GM19372 (cell line): ENCODE data around the gene TPTE.
"Not testable (repeated sequence)": the region's sequence is repeated elsewhere in the genome, so short reads cannot be mapped to it uniquely, and the experiment has no call there.

ENCODE experiments used
- ATAC-seq: cut with Tn5 transposase; IDR thresholded peaks from one replicate; pipeline ENCODE4 v1.9.1; 2021; ENCODE audit warnings: mild to moderate bottlenecking, low read depth, moderate library complexity; ENCODE audit not compliant: unreplicated experiment

TPTE gene

DNA sequence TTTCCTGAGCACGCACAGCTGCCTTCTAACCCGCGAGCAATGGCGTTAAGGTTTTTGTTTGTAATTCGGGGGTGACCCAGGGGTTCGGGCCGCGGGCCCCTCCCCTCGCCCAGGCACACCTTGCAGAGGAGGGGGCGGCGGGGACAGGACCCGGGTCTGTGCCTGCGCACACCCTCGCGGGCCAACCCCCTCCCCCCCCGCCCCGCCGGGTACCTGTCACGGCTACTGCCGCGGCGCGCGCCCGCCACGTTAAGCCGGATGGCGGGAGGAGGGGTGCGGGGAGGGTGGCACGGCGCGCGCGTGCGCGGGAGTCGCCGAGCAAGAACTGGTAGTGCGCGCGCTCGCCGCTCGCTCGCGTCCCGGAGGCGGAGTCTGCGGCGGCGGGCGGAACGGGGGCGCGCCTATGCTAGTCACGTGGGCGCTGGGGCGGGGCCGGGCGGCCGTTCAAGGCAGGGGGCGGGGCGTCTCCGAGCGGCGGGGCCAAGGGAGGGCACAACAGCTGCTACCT is at the start of gene TPTE:
Gene TPTE (plus strand): TSS at position 493 of the 508 bp plus-strand sequence. CDS start 17,141 bp downstream, outside the sequence.
- ATAC-seq = no peak

DNA sequence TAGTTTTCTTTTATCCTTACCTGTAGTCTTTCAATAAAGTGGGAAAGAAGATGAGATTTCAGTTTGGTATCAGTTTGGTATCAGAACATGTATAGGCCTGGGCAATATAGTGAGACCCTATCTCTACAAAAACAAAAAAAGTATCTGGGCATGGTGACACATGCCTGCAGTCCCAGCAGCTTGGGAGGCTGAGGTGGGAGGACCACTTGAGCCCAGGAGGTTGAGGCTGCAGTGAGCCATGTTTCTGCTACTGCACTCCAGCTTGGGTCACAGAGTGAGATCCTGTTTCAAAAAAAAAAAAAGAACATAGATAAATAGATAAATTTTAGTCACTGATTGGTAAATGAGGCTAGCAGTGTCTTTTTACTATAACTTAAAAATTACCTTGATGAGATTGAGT is 49.4 kb upstream of the TPTE start:
- ATAC-seq = not testable (repeated sequence)

DNA sequence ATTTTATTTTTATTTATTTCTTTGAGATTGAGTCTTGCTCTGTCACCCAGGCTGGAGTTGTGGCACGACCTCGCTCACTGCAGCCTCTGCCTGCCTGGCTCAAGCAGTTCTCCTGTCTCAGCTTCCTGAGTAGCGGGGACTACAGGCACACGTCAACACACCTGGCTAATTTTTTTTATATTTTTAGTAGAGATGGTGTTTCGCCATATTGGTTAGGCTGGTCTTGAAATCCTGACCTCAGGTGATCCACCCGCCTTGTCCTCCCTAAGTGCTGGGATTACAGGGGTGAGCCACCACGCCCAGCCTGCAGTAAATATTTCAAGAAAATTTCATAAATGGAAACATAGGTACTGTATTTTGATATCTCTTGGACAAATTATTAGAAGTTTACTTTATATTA is 43.6 kb upstream of the TPTE start:
- not testable (repeated sequence) for ATAC-seq

DNA sequence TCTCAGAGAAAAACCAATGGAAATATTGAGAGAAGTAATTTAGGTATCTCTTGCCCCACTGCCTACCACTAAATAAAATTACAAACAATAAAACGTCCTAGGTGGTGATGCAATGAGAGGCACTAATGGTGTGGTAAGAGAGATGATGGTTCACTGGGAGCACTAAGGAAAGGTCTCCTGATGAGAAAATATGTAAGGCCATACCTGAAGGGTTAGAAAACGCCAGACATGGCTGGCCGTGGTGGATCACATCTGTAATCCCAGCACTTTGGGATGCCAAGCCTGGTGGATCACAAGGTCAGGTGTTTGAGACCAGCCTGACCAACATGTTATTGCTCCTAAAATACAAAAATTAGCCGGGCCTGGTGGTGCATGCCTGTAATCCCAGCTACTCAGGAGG is 41.5 kb upstream of the TPTE start:
- ATAC-seq = not testable (repeated sequence)

DNA sequence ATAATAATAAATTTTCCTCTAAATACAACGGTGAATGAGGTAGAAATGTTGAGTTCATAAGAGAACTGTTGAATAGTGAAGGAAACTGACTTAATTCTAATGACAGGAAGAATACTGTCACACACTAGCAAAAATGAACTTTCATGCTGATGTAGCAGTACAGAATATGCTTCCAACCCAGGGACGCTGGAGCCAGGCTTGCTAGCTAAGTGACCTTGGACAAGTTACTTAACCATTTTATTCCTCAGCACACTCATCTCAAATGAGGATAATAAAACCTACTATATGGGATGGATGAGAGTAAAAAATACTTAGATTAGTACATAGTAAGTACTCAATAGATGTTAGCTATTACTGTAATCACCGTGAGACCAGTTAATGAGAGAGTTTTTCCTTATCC is 36.5 kb upstream of the TPTE start:
- not testable (repeated sequence) for ATAC-seq

DNA sequence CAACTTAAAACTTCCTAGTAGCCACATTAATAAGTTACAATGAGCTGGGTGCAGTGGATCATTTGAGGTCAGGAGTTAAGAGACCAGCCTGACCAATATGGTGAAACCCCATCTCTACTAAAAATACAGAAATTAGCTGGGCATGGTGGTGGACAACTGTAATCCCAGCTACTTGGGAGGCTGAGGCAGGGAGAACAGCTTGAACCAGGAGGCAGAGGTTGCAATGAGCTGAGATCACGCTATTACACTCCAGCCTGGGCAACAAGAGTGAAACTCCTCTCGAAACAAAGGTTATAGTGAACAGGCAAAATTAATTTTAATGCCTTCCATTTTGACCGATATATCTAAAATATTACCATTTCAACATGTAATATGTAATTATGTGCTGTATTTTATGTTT is 30.9 kb upstream of the TPTE start:
- ATAC-seq = not testable (repeated sequence)

DNA sequence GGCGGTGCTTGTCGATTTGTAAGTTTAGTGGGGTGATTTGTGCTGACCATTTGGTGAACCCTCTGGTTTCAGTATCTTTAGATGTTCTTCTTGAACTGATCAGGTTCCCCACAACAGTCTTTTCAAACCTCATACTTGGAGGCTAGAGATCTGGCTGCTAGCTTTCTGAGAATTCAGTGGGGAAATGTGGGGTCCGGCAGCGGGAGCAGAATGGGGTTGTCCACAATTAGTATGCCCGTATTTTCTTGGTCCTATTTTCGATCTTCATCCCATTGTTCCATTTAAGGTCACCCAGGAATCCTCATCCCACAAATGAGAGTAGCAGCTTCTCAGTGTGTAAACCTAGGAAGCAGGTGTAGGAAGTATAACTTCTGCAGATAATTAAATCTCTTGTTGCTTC is 10.3 kb upstream of the TPTE start:
- no peak for ATAC-seq

DNA sequence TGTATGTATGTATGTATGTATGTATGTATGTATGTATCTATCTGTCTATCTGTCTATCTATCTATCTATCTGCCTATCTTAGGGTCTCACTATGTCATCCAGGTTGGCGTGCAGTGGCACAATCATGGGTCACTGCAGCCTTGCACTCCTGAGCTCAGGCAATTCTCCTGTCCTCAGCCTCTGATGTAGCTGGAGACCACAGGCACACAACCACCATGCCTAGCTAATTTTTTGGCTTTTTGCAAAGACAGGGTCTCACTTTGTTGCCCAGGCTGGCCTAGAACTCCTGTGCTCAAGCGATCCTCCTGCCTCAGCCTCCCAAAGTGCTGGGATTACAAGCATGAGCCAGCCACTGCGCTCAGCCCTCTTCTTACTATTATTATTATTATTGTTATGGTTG is 4.5 kb upstream of the TPTE start:
- ATAC-seq = not testable (repeated sequence)

DNA sequence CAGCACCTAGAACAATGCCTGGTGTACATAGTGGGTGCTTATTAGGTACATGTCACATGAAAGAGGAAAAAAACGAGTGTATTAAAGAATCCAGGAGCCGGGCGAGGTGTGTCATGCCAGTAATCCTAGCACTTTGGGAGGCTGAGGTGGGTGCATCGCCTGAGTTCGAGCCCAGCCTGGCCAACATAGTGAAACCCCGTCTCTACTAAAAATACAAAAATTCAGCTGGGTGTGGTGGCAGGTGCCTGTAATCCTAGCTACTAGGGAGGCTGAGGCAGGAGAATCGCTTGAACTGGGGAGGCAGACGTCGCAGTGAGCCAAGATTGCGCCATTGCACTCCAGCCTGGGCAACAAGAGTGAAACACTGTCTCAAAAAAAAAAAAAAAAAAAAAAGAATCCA is 3.5 kb upstream of the TPTE start:
- not testable (repeated sequence) for ATAC-seq

DNA sequence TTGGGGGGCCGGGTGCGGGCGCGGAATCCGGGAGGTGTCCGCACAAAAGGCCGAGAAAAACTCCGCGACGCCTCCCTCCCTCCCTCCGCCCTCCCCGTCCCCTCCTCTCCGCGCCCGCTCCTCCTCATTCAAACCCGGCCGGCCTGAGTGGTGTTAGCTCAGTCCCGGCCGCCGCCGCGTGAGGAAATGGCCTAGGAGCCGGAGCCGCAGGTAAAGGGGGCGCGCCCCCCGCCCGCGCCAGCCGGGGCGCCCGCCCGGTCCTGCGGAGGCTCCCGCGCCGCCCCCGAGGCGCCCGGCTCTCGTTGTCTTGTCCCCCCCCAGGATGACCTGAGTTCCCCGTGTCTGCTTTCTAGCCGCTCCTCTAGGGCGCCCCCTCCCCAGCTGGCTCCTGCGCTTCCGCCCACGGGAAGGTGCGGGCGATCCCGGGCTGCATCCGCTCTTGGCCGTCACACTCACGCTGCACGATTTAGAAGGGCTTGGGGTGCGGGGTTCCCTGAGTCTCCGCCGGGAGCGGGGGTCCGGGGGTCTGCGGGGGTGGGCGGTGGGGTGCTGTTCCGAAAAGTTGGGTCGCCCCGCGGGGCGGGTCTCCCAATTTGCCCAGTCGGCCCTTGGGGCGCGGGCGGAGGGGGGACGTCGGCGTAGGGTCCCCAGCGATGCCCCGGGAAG is 585 bp downstream of the TPTE start:
- not testable (repeated sequence) for ATAC-seq

DNA sequence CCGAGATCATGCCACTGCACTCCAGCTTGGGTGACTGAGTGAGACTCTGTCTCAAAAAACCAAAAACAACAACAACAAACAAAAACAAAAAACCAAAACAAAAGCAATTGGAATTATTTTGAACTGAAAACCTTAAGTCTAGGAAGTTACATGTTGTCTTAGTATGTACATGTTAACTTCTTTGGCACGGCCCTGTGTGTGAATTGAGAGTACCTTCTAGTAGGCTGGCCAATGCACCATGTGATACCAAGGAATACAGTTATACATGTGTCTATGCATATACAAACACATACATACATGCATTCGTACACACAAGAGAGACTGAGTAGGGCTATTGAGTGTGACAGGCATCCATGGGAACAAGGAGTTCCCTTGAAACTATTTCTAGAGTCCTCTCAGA is 18.6 kb downstream of the TPTE start:
- ATAC-seq = no peak

DNA sequence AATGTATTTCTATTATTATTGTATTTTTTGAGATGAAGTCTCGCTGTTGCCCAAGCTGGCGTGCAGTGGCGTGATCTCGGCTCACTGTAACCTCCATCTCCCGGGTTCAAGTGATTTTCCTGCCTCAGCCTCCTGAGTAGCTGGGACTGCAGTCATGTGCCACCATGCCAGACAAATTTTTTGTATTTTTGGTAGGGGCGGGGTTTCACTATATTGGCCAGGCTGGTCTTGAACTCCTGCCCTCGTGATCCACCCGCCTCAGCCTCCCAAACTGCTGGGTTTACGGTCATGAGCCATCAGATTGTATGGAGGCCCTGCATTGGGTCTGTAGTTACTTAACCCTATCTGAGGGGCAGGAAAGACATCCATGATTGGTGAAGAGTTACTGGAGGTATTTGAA is 23.0 kb downstream of the TPTE start:
- ATAC-seq = not testable (repeated sequence)

DNA sequence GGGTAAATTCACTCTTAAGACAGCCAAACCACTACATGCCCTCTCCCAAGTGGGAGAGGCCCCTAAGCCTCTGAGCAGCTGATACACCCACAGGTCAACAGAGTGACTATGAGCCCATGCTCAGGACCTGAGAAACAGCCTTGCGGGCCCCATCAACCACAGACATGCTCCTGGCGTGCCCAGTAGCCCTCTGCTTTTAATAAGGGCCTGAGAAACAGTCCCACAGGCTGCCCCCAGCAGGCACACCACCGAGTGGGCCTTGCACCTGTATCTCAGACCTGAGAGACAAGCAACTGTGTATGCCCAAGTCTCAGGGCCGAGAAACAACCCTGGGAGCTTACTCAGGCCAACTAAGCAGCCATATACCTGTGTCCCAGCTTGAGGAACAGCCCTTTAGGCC is 26.5 kb downstream of the TPTE start:
- not testable (repeated sequence) for ATAC-seq

DNA sequence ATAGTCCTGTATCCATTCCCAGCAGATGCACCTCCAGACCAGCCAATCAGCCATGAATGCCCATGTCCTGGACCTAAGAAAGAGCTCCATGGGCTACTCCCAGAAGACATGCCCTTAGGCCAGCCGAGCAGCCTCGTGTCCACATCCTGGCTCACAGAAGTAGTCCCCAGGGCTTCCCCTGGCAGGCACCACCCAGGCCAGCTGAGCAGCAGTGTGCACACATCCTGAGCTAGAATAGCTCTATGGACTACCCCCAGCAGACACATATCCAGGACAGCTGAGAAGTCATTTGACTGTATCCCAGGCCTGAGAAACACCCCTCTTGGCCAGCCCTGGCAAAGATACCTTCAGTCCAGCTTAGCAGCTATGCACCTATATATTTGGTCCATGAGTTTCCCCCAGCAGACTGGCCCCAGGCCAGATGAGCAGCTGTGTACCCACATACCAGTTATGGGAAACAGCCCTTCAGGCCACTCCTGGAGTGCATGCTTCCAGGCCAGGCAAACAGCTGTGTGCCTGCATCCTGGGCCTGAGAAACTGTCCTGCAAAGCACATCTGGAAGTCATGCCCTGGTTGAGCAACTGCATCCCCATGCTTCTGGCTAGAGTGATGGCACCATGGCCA is 27.1 kb downstream of the TPTE start:
- ATAC-seq = not testable (repeated sequence)

DNA sequence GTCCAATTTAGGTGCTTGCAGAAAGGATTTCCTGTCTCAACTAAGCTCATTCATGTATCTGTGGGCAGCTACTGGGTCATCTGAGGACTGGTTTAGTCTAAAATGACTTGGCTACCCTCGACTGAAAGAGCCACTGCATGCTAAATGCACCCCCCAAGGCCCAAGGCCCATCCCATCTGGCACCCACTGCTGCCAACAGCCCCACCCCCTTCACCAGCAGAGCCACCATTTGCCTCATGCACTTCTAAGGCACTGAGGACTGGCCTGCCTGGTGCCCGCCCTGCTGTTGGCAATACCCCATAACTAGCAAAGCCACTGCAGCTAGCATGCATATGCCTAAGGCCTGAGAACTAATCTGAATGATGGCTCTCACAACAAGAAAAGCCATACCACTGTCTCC is 49.4 kb downstream of the TPTE start:
- ATAC-seq = not testable (repeated sequence)

DNA sequence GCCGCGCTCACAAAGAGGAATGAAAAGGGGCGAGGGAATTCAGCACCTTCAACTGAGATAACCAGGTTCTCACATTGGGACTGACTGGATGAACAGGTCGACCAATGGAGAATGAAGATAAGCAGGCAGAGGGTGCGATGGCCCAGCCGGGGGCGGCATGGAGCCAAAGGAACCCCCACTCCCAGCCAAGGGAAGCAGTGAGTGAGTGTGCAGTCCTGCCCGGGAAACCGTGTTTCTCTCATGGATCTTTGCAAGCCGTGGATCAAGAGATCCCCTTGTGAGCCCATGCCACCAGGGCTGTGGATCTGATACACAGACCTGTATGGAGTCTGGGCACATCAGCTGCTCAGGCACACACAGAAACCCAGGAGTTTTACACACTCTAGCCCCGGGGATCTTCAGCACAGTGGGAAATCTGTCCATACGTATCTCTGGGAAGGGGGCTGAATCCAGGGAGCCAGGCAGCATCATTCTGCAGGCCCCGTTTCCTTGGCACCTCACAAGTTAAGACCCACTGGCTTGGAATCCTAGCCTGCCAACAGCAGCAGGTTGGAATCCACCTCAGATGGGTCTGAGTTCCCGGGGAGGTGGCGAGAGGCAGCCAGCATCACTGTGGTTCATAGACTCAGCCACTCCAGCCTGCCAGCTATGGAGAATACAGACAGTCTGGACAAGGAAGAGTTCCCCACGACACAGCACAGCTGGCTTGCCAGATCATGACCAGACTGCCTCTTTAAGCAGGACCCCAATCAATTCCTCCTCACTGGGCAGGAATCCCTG is 53.3 kb downstream of the TPTE start:
- not testable (repeated sequence) for ATAC-seq

DNA sequence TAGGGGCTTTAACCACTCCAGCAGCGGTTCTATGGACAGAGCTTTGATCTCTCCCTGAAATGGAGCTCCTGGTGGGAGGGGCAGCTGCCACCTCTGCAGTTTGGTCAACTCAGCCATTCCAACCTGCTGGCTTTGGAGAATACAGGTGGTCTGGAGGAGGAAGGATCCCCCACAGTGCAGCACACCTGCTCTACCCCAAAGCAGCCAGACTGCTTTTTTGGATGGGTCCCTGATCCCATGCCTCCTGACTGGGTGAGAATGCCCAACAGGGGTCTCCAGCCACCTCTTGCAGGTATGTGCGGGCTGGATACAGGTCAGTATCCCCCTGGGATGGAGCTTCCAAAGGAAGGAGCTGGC is 53.9 kb downstream of the TPTE start:
- no peak for ATAC-seq

DNA sequence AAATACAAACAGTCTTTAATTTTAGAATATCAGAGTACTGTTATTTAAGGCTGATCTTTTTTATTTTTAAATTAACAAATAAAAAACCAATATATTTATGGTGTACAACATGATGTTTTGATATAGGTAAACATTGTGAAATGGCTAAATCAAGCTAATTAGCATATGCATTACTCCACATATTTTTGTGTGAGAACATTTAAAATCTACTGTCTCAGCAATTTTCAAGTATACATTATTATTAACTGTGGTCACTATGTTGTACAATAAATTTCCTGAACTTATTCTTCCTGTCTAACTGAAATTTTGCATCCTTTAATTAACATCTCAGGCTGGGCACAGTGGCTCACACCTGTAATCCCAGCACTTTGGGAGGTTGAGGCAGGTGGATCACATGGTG is 57.5 kb downstream of the TPTE start:
- ATAC-seq = not testable (repeated sequence)

DNA sequence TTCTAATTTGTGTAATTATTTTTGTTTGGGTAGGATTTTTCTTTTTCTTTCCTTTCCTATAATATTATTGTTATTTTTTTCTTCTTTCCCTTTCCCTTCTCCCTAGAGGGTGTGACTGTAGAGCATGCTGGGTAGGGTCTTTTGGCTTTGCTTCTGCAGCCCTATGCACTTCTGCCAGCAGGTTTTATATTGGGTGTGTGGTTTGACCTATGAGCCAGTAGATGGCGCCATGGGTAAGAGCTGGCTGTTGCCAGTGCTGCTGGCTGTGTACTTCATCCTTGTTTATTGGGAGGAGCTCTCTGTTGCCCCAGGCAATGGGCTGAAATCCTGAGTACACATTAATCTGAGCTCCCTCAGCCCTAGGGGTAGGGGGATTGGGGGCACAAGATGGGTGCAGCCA is 67.7 kb downstream of the TPTE start:
- not testable (repeated sequence) for ATAC-seq

DNA sequence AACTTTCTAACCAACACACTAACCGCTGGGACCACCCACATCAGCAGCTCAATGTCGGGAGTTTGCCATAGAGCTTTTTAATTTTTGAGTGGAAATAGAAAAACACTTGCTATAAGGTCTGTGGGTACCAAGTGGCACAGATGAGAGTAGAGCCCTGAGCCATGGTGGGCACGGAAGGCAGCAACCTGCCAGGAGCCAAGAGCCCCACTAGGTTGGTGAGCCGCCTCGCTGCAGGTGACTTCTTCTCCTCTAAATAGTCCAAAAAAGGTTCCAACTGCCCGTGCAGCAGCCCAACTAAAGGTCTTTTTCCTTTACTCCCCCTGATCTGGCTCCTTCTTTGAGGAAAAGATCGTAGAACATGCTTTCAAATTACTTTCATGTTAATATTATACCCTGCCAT is 85.7 kb downstream of the TPTE start:
- not testable (repeated sequence) for ATAC-seq

DNA sequence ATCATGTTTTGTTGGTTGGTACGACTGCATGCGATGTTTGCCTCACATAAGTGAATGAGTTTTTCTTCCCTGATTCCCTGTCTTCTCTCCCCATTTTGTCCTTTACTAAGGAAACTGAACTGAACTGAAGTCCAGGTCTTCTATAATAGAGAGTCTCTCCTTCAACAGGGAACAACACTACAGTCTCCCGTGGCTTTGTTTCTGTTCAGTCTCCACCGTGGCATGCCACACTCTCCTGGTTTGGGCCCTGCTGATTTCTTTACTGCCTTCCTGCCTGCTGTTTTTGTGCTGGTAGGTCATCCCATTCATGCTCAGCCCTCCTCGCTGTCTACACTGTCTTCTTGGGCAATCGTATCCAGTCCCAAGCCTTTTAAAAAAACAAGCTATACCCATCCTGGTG is 92.9 kb downstream of the TPTE start:
- ATAC-seq = not testable (repeated sequence)
